Loucy (cell line): ENCODE data around the gene NPTN.

Experiments used
- H2AFZ ChIP-seq: fragments of 200-600 bp; sonication (generic); 2 replicates; pipeline ENCODE4 v1.6.0; 2016; ENCODE audit warnings: antibody characterized with exemption, mild to moderate bottlenecking, low read length, moderate library complexity
- H3F3A ChIP-seq: fragments of 200-600 bp; 2 replicates; pipeline ENCODE4 v1.6.0; 2016; ENCODE audit warnings: antibody characterized with exemption, low read depth, mild to moderate bottlenecking
- H3K27me3 ChIP-seq: fragments of 200-600 bp; sonication (generic); 2 replicates; pipeline ENCODE4 v1.6.1; 2014; ENCODE audit warnings: low read length, mild to moderate bottlenecking; ENCODE audit not compliant: insufficient read depth, poor library complexity, severe bottlenecking
- H3K36me3 ChIP-seq: fragments of 200-600 bp; sonication (generic); 2 replicates; pipeline ENCODE4 v1.6.1; 2016; ENCODE audit warnings: low read length; ENCODE audit not compliant: insufficient read depth
- H3K4me1 ChIP-seq: fragments of 200-600 bp; sonication (generic); 2 replicates; pipeline ENCODE4 v1.5.1; 2014; ENCODE audit warnings: low read length, mild to moderate bottlenecking; ENCODE audit not compliant: insufficient read depth, poor library complexity, severe bottlenecking
- H3K4me2 ChIP-seq: fragments of 200-600 bp; sonication (generic); 2 replicates; pipeline ENCODE4 v1.6.0; 2014; ENCODE audit warnings: antibody characterized with exemption, low read length, low read depth, mild to moderate bottlenecking; ENCODE audit not compliant: poor library complexity, severe bottlenecking
- H3K4me3 ChIP-seq: fragments of 200-600 bp; sonication (generic); 2 replicates; pipeline ENCODE4 v1.5.1; 2014; ENCODE audit warnings: low read length, mild to moderate bottlenecking, mixed read lengths; ENCODE audit not compliant: poor library complexity, severe bottlenecking
- H3K79me2 ChIP-seq: fragments of 200-600 bp; sonication (generic); 2 replicates; pipeline ENCODE4 v1.6.1; 2014; ENCODE audit warnings: low read length; ENCODE audit not compliant: insufficient read depth
- H3K9ac ChIP-seq: fragments of 200-600 bp; sonication (generic); 2 replicates; pipeline ENCODE4 v1.6.0; 2014; ENCODE audit warnings: mild to moderate bottlenecking, low read depth, low read length, moderate library complexity; ENCODE audit not compliant: poor library complexity, severe bottlenecking
- H3K9me2 ChIP-seq: fragments of 200-600 bp; sonication (generic); replicated peaks from 2 replicates; pipeline ENCODE4 v1.6.1; 2016; ENCODE audit warnings: low read depth, low read length, mixed read lengths
- H3K9me3 ChIP-seq: fragments of 200-600 bp; sonication (generic); 2 replicates; pipeline ENCODE4 v1.6.1; 2014; ENCODE audit warnings: mild to moderate bottlenecking, antibody characterized with exemption, low read length, low read depth; ENCODE audit not compliant: insufficient read depth
- H4K20me1 ChIP-seq: fragments of 200-600 bp; sonication (generic); 2 replicates; pipeline ENCODE4 v1.6.0; 2014; ENCODE audit warnings: antibody characterized with exemption, low read length, mild to moderate bottlenecking; ENCODE audit not compliant: insufficient read depth, poor library complexity, severe bottlenecking
- CTCF ChIP-seq: fragments of 200-600 bp; sonication (generic); conservative IDR thresholded peaks from 2 replicates; pipeline ENCODE4 v1.5.1; 2014; ENCODE audit warnings: mild to moderate bottlenecking, antibody characterized with exemption, low read length
- EZH2phosphoT487 ChIP-seq: fragments of 200-600 bp; IDR thresholded peaks from 2 replicates; pipeline ENCODE4 v1.6.1; 2018; ENCODE audit warnings: antibody characterized with exemption, mild to moderate bottlenecking, moderate library complexity, borderline replicate concordance

The NPTN gene

GRCh38 chr15:73677146-73677607 is 44.0 kb upstream of the NPTN start:
- Histone ChIP-seq H3K4me1 (no peaks in the 10 kb centered on the region), H3K9ac (no peak overlapping the region), H3K4me3 (no peak overlapping the region), H3F3A (no peaks in the 10 kb centered on the region), H4K20me1 (no peaks in the 10 kb centered on the region), H3K79me2 (no peaks in the 10 kb centered on the region), H3K9me3 (no peaks in the 10 kb centered on the region), H3K27me3 (no peaks in the 10 kb centered on the region), H3K4me2 (no peak overlapping the region), H3K36me3 (no peaks in the 10 kb centered on the region), H2AFZ (no peak overlapping the region), H3K9me2 (no peaks in the 10 kb centered on the region)
- TF ChIP-seq EZH2phosphoT487 (no peak), CTCF (peak; percentile 88)

GRCh38 chr15:73674587-73674986 is 41.4 kb upstream of the NPTN start:
- H3K27me3 ChIP-seq: no peaks in the 10 kb centered on the region
- H3K4me1 ChIP-seq: no peaks in the 10 kb centered on the region
- H3K4me3 ChIP-seq: no peak overlapping the region
- no peaks in the 10 kb centered on the region for H3K9me3 ChIP-seq
- no peak overlapping the region for H3K9ac ChIP-seq
- H3F3A ChIP-seq: no peaks in the 10 kb centered on the region
- no peaks in the 10 kb centered on the region for H3K79me2 ChIP-seq
- no peaks in the 10 kb centered on the region for H3K9me2 ChIP-seq
- no peak overlapping the region for H2AFZ ChIP-seq
- no peaks in the 10 kb centered on the region for H3K36me3 ChIP-seq
- no peak overlapping the region for H3K4me2 ChIP-seq
- TF ChIP-seq CTCF (no peak), EZH2phosphoT487 (no peak)
- no peaks in the 10 kb centered on the region for H4K20me1 ChIP-seq

- Histone ChIP-seq H3K36me3 (no peaks in the 10 kb centered on the region), H4K20me1 (no peaks in the 10 kb centered on the region)
- TF ChIP-seq EZH2phosphoT487 (no peak), CTCF (no peak)
Observed at GRCh38 chr15:73660455-73660854, 27.3 kb upstream of the NPTN start.

More at GRCh38 chr15:73660455-73660854, 27.3 kb upstream of the NPTN start:
- Histone ChIP-seq H3K9ac (no peak overlapping the region), H3K4me3 (no peak overlapping the region), H3K27me3 (no peaks in the 10 kb centered on the region), H3K9me3 (0 out of 2 replicates have a peak, but pooled peaks cover 3% of the 10 kb centered on the region), H3F3A (no peaks in the 10 kb centered on the region), H2AFZ (no peak overlapping the region), H3K4me2 (no peak overlapping the region), H3K9me2 (no peaks in the 10 kb centered on the region), H3K4me1 (peaks cover 5% of the 10 kb centered on the region), H3K79me2 (no peaks in the 10 kb centered on the region)
